NCI-H2107 treated with DMSO at 0.1 percent for 48 hours (cell line): ENCODE measurements around the gene SNTG2.

ENCODE experiments used
- DNase-seq: peaks from one replicate; lab custom pipeline; 2025; ENCODE audit not compliant: unreplicated experiment; lab: John Stamatoyannopoulos, UW

Gene SNTG2

GRCh38 chr2:926259-926793, 24.3 kb upstream of the SNTG2 start:
- no peak for DNase-seq

DNA sequence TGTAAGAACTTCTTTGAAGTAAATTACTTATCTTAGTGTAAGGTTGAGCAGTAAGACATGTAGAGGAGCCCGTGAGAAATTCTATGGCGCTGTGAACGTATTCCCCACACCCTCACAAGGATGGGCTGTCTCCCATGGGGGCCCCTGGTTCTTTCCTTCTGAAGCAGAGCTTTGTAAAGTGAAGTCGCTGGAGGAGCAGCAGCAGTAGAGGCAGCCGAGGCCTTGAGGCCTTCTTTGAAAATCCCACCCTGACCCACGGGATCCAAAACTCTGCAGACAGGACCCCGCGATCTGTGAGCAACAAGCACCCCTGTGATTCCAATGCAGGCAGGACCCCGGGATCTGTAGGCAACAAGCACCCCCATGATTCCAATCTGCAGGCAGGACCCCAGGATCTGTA, 23.8 kb upstream of the SNTG2 start:
- DNase-seq: no peak

- no peak for DNase-seq
Measured at GRCh38 chr2:929011-929735, 21.5 kb upstream of the SNTG2 start.

GRCh38 chr2:929925-930324, 20.7 kb upstream of the SNTG2 start:
- no peak for DNase-seq

GRCh38 chr2:930935-931334, 19.7 kb upstream of the SNTG2 start:
- no peak for DNase-seq

- DNase-seq: no peak
Measured at GRCh38 chr2:932320-933115, 18.1 kb upstream of the SNTG2 start.

- no peak for DNase-seq
Measured at GRCh38 chr2:933734-934295, 16.8 kb upstream of the SNTG2 start.

DNA sequence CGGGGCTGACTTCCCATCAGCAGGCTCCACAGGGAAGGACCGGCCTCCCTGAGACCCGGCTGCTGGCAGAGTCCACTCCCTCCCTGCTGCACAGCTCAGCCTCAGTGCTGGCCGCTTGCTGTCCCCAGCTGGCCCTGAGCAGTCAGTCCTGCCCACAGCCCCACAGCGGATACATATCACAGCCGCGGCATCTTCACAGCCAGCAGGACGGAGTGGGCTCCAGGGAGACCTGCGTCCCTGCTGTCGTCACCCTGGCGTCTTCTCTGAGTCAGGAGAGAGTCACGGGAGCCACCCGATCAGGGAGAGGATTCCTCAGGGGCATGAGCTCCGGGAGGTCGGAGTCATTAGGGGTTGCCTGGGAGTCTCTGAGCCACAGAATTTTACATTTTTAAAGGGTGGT, 13.1 kb upstream of the SNTG2 start:
- no peak for DNase-seq

GRCh38 chr2:938181-939005, 12.3 kb upstream of the SNTG2 start:
- DNase-seq: no peak

GRCh38 chr2:939936-940601, 10.6 kb upstream of the SNTG2 start:
- DNase-seq: no peak

- DNase-seq: no peak
Measured at GRCh38 chr2:941871-942270, 8.8 kb upstream of the SNTG2 start.

DNA sequence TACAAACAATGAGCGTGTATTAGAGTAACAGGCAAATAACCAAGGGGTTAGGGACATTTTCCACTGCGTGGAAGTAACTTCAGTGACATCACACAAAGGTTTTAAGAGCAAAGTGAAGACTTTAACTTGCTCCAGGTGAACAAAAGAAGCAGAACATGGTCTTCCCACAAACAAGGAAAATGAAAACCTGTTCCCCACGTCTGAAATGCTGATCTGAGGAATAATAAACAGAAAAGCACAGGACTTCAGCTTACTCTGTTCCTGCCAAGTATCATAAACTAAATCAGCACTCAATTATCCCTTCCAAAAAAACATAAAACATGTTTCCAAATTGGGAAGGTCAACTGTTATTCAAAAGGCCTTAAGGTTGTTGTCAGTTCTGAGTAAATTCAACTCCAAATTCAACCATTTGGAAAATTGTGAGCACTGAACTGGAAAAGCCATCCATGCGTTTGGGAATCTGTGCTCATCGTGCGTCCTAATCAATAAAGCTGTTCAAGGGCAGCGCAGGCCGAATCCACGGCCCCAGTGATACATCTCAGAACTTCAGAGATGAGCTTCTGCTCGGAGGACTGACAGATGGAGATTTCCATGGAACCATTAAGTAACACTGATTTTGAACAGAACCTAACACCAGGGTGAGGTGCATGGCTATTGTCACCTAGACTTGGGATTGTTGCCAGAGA, 7.7 kb upstream of the SNTG2 start:
- no peak for DNase-seq

DNA sequence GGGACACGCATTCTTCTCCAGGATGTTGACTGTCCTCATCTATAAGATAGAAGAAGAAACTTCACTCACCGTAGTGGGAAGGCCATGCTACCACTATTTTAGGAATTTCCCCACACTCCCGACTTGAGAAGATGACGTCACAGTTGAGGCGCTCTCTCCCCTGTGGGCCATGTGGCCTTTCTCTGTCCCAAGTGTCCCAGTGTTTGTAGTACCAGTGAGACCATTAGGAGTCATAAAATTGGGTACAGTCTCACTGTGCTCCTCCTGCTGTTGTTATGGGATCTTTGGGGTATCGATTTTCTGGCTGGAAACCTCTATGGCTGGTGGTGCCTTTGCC, 7.2 kb upstream of the SNTG2 start:
- no peak for DNase-seq

- no peak for DNase-seq
Measured at GRCh38 chr2:943821-944220, 6.8 kb upstream of the SNTG2 start.

DNA sequence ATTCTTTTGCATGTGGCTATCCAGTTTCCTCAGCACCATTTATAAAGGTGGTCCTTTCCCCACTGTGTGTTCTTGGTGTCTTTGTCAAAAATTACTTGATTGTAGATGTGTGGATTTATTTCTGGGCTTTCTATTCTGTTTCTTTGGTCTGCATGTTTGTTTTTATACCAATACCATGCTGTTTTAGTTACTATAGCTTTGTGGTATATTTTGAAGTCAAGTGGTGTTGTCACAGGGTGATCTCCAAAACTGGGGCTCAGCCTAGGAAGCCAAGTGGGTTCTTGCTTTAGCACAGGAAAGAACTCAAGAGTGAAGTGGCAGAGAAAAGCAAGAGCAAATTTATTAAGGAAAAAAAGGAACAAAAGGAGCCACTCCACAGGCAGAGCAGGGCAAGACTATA, 6.0 kb upstream of the SNTG2 start:
- DNase-seq: no peak

- DNase-seq: no peak
Measured at GRCh38 chr2:945104-945503, 5.5 kb upstream of the SNTG2 start.

DNA sequence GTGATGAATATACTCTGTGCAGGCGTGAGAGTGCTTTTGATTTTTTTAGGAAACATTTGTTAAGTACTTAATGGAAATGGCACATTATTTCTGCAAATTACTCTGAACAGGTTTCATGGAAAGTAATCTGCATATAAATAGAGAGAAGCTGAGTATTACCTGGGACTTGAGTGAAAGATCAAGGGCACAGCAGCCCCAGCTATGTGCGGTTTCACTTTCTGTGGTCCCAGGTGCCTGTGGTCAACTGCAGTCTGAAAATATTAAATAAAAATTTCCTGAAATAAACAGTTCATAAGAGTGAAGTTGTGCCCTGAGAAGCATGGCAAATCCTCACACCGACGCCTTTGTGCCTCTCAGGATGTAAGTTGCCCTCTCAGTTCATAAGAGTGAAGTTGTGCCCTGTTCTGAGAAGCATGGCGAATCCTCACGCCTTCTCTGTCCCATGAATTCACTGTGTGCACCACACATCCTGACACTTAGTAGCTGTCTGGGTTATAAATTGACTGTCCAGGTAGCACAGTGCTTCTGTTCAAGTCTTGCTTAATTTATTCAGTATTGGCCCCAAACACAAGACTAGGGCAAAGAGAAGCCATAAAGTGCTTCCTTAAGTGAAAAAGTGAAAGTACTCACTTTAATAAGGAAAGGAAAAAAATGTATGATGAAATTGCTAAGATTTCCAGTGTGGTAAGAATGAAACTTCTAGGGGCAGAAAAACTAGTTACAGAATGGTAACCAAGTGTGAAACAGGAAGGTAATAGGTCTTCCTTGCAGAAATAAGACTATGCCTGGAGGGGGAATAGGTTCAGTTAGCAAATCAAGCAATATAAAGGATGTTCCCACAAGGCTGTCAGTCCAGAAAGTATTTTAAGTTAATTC, 4.3 kb upstream of the SNTG2 start:
- DNase-seq: peak; percentile 51

DNA sequence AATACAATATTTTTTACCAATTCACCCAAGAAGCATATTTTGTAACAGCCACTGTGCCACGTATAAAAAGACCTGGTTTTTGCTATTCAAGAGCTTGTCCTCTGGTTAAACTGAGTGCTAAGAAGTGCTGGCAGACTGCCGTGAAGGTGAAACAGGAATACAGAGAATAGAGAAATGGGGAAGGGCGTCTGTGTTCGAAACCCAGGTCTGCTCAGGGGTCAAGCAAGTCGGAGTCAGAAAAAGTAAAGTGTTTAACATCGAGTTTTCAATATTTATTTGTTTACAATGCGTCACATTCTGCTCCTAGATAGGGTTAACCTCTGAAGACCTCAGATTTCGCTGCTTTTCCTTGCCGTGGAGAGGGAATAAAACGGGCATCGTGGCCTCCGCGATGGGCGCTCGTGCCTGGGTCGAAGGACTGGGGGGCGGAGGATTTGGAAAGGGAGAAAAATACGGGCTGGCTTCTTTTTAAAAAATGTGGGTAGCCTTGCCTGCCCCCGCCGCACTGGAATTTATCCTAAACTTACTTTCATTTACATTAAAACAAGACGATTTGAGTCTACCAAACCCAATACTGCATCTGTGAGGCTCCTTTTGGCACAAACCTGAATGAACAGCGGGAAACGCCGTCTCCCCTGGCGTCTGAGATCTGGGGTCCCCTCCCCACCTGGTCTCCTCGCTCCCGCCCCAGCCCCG, 1.1 kb upstream of the SNTG2 start:
- DNase-seq: peak; percentile 69
